Upper lobe of left lung (tissue), 6 donors: Measurements from ENCODE around the gene ARRDC1. TPM values are rescaled to one million over a fixed set of nuclear protein-coding genes. Genes with fewer than 3 reads are reported as not detected.

ENCODE experiments used
- ATAC-seq, 2 donors: fragments of 200-7000 bp; cut with Tn5 transposase; one replicate each; pipeline ENCODE4 v1.9.1; 2022; ENCODE audit warnings: mild to moderate bottlenecking in 2 of 2, moderate library complexity in 2 of 2; ENCODE audit not compliant: low FRiP score in 2 of 2
- DNase-seq, 2 donors: peaks; one replicate each; pipeline ENCODE4 v3.0.0-alpha.2; 2019 to 2020
- H3K27ac ChIP-seq, 4 donors: fragments of 200-600 bp; sonication (generic); one replicate each; pipeline ENCODE4 v1.5.1; 2016 to 2019
- H3K27me3 ChIP-seq, 4 donors: fragments of 200-600 bp; sonication (generic); one replicate each; pipeline ENCODE4 v1.5.1; 2017 to 2019
- H3K36me3 ChIP-seq, 4 donors: fragments of 200-600 bp; sonication (generic); one replicate each; pipeline ENCODE4 v1.5.1; 2016 to 2019
- H3K4me1 ChIP-seq, 4 donors: fragments of 200-600 bp; sonication (generic); one replicate each; pipeline ENCODE4 v1.5.1; 2018 to 2019
- H3K4me3 ChIP-seq, 4 donors: fragments of 200-600 bp; sonication (generic); one replicate each; pipeline ENCODE4 v1.5.1; 2017 to 2019; ENCODE audit warnings: mild to moderate bottlenecking in 2 of 4, moderate library complexity in 1 of 4
- H3K9me3 ChIP-seq, 4 donors: fragments of 200-600 bp; sonication (generic); one replicate each; pipeline ENCODE4 v1.5.1; 2018 to 2019
- EP300 ChIP-seq, 4 donors: sonication (generic); formaldehyde crosslinking; IDR thresholded peaks; one replicate each; pipeline ENCODE4 v1.5.1; 2017; ENCODE audit warnings: antibody characterized with exemption in 4 of 4, control low read depth in 2 of 4
- POLR2A ChIP-seq, 4 donors: fragments of 450-650 bp; IDR thresholded peaks; one replicate each; pipeline ENCODE4 v1.5.1; 2016 to 2017; ENCODE audit warnings: antibody characterized with exemption in 4 of 4, mild to moderate bottlenecking in 2 of 4
- POLR2AphosphoS5 ChIP-seq, 2 donors: sonication (generic); formaldehyde crosslinking; IDR thresholded peaks; one replicate each; pipeline ENCODE4 v1.5.1; 2017; ENCODE audit warnings: antibody characterized with exemption in 2 of 2
- WGBS, 2 donors: methylation state at CpG; one replicate each; pipeline ENCODE4 v1.1.5; 2017 to 2018; 5-methylcytosine and 5-hydroxymethylcytosine counted together
- total RNA-seq, 6 donors: library from RNA; depleted of rRNA in 4 of 6; stranded (reverse); fragments of >200 nt in 4 of 6; gene quantifications; one replicate each; pipeline versions ENCODE4 v1.1.0 to v1.2.1, GENCODE V29; 2016 to 2021
- TF ChIP-seq, protein P1 (sequence below), 6 experiments: fragments of 450-650 bp in 4 of 6; fragments of 200-600 bp in 2 of 6; sonication (generic) in 2 of 6; IDR thresholded peaks; one replicate each; pipeline ENCODE4 v1.5.1; 2016 to 2019; ENCODE audit warnings: antibody characterized with exemption in 6 of 6
- donor health status: DM: no; HTN: no; CAD: no; lungs with moderate emphysema.
- donor health status: DM: no; HTN: yes; CAD: no; lungs with severe emphysema.

ARRDC1 gene
- total RNA-seq, 6 donors from 2014 or later, result 74.9 to 202 (median 99.6) TPM

DNA sequence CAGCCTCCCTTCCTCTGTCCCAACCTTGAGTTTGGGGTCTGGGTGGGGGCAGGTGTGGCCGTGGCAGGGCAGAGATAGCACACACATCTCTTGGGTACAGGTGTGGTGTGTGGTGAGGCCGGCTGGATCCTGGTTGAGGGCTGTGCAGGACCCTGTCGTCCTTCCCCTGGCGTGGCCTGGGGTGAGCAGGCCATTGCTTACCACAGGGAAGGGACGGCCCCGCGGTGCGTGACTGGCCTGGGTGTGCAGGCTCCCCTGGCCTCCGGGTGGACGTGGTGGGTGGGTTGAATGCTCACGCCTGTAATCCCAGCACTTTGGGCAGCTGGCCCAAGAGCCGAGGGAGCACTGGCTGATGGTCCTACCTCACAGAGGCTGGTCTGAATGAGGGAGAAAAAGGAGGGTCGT is 1.2 kb downstream of the ARRDC1 start:
- no peaks in the 10 kb centered on the region for H3K36me3 ChIP-seq
- peaks cover 36 to 73% (median 50%) of the 10 kb centered on the region in 4 donors for H3K4me1 ChIP-seq
- H3K9me3 ChIP-seq, result no peaks in the 10 kb centered on the region
- H3K4me3 ChIP-seq, result peak overlapping the region; percentile 79 to 96 (median 90)
- H3K27me3 ChIP-seq, result no peaks in the 10 kb centered on the region
- DNase-seq (peak; percentile 47 to 85), ATAC-seq (peak in 1 of 2 donors; percentile 1)
- H3K27ac ChIP-seq, result peak overlapping the region; percentile 90 to 96 (median 94)
- TF ChIP-seq EP300 (IDR thresholded peaks at IDR 0.05) (no peak), POLR2AphosphoS5 (IDR thresholded peaks at IDR 0.05) (no peak), POLR2A (IDR thresholded peaks at IDR 0.05) (no peak)
- TF ChIP-seq, protein P1, sequence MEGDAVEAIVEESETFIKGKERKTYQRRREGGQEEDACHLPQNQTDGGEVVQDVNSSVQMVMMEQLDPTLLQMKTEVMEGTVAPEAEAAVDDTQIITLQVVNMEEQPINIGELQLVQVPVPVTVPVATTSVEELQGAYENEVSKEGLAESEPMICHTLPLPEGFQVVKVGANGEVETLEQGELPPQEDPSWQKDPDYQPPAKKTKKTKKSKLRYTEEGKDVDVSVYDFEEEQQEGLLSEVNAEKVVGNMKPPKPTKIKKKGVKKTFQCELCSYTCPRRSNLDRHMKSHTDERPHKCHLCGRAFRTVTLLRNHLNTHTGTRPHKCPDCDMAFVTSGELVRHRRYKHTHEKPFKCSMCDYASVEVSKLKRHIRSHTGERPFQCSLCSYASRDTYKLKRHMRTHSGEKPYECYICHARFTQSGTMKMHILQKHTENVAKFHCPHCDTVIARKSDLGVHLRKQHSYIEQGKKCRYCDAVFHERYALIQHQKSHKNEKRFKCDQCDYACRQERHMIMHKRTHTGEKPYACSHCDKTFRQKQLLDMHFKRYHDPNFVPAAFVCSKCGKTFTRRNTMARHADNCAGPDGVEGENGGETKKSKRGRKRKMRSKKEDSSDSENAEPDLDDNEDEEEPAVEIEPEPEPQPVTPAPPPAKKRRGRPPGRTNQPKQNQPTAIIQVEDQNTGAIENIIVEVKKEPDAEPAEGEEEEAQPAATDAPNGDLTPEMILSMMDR (IDR thresholded peaks at IDR 0.05), result no peak
- 20 to 32% methylated on average over 4 to 13 of the region's 13 CpGs for WGBS, 2 donors

DNA sequence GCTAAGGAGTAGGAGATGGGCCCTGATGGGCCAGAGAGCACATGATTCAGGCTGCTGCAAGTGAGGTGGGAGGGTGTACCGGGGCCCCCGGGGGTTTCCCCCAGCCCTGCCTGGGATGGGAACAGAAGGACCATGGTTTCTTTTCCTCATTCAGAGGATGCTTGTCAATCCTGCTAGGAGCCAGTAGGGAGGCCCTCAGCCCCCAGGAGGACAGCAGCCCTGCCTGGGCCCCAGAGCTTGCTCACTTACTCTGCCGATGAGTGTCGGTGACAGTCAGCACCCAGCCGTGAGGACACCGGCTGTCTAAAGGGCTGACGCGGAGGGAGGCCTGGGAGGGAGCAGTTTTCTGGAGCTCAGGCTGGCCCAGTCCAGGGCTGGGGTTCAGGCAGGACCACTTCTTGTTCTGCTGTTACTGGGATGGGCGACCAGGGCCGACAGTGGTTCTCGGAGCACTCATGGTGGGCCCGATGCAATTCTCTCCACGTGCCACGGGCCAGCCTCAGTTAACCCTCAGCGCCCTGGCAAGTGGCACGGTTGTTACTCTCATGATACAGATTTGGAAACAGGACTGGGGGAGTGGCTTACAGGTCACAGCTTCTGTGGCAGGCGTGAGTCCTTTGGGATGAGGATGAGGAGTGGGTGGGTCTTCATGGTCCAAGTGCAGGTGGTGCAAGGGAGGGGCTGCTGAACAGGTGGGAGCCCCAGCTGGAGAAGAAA is 1.8 kb downstream of the ARRDC1 start:
- DNase-seq (peak; percentile 43 to 52), ATAC-seq (no peak)
- H3K4me1 ChIP-seq, result peaks cover 41 to 79% (median 56%) of the 10 kb centered on the region in 4 donors
- H3K27me3 ChIP-seq, result no peaks in the 10 kb centered on the region
- TF ChIP-seq POLR2AphosphoS5 (IDR thresholded peaks at IDR 0.05) (no peak), EP300 (IDR thresholded peaks at IDR 0.05) (no peak), POLR2A (IDR thresholded peaks at IDR 0.05) (no peak)
- TF ChIP-seq, protein P1 (IDR thresholded peaks at IDR 0.05), result no peak
- H3K36me3 ChIP-seq, result no peaks in the 10 kb centered on the region
- peak overlapping the region in 3 of 4 donors; percentile 87 to 96 (median 94) for H3K4me3 ChIP-seq
- WGBS, 2 donors, result 25 to 30% methylated on average over 9 to 16 of the region's 17 CpGs
- H3K27ac ChIP-seq, result peak overlapping the region; percentile 90 to 96 (median 94)
- H3K9me3 ChIP-seq, result no peaks in the 10 kb centered on the region

DNA sequence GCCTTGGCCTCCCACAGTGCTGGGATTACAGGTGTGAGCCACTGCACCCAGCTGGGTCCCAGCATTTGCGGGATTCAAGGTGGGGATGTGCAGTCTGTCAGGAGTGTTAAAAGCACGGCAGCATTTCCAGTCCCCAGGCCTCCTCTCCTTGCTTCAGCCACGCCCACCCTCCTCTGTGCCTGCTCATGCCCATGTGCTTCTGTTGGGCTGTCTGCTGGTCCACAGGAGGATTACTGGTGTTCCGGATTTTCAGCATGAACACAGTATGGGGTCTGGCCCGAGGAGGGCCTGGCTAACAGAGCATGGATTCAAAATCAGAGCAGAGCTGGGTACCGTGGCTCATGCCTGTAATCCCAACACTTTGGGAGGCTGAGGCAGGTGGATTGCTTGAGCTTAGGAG is 5.5 kb downstream of the ARRDC1 start:
- Histone ChIP-seq H3K4me1 (peaks cover 51 to 83% (median 61%) of the 10 kb centered on the region in 4 donors), H3K9me3 (no peaks in the 10 kb centered on the region), H3K36me3 (peaks cover 12 to 27% (median 26%) of the 10 kb centered on the region in 4 donors), H3K27ac (peak overlapping the region; percentile 87 to 94 (median 90)), H3K4me3 (no peak overlapping the region), H3K27me3 (no peaks in the 10 kb centered on the region)
- DNase-seq (no peak), ATAC-seq (no peak)
- no peak for TF ChIP-seq EP300 (IDR thresholded peaks at IDR 0.05)
- 83 to 87% methylated on average over 4 to 6 of the region's 6 CpGs for WGBS, 2 donors

DNA sequence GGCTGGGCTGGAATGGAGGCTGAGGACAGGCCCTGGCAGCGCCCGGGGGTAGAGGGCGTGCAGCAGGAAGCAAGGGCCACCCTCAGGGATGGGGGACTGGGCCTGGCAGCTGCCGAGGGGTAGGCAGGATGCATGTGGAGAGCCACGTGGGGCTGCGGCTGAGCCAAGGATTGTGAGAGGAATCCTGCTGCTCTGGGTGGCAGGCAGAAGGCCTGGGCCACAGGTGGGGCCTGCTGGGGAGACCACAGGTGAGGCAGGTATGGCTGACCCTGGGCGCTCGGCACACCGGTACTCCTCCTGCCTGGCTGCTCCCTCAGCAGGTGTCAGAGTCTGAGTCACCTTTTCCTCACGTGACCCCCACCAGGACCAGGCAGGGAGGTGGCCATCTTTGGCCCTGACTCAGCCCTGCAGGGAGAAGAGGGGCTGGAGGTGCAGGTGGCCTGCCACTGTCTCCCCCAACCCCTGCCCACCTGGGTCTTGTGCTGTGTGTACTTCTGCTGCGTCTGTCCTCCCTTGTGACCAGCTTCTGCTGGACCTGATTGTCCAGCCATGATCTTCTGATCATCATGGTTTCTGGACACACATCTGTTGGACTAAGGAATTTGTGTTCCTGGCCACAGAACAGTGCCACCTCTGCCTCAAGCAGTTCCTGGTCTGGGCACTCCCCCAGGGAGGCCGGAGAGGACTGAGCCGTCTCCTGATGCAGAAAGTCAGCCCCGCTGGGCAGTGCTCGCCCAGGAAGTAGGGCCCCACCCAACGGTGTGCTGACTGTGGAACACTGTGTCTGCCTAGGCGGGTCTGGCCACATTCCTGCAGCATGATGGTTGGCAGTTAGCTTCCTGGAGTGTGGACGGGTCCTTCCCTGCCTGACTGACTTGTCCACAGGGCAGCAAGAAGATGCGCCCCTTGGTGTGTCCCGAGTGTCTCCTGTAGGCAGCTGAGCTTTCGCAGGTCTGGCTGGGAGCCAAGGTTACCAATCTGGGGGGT is 6.4 kb downstream of the ARRDC1 start:
- H3K4me1 ChIP-seq, result peaks cover 44 to 80% (median 57%) of the 10 kb centered on the region in 4 donors
- DNase-seq (peak; percentile 74 to 96), ATAC-seq (peak; percentile 74 to 94)
- peaks cover 12 to 32% (median 26%) of the 10 kb centered on the region in 4 donors for H3K36me3 ChIP-seq
- no peaks in the 10 kb centered on the region for H3K27me3 ChIP-seq
- TF ChIP-seq POLR2A (IDR thresholded peaks at IDR 0.05) (peak in 2 of 4 donors; percentile 32 to 68), POLR2AphosphoS5 (IDR thresholded peaks at IDR 0.05) (peak; percentile 57 to 86), EP300 (IDR thresholded peaks at IDR 0.05) (peak in 2 of 4 donors; percentile 87 to 90)
- TF ChIP-seq, protein P1 (IDR thresholded peaks at IDR 0.05), result no peak
- H3K27ac ChIP-seq, result peak overlapping the region; percentile 87 to 94 (median 90)
- peak overlapping the region in 1 of 4 donors; percentile 14 for H3K4me3 ChIP-seq
- 26 to 29% methylated on average over 13 to 21 of the region's 21 CpGs for WGBS, 2 donors
- no peaks in the 10 kb centered on the region for H3K9me3 ChIP-seq

DNA sequence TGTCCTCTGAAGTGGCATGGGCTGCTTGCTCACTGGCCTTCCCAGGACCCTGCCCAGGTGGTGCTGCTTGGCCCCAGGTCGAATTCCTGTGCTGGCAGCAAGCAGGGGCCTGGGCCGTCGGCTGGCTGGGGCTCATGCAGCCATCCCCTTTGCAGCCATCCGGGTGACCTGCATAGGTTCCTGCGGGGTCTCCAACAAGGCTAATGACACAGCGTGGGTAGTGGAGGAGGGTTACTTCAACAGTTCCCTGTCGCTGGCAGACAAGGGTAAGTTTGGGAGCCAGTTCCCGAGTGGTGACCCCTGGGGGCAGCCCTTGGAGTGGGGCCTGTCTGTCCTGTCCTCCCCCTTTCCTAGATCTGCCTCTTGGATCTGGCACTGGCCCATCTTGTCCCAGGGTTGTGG is 7.3 kb downstream of the ARRDC1 start:
- Histone ChIP-seq H3K9me3 (no peaks in the 10 kb centered on the region), H3K4me3 (peak overlapping the region in 1 of 4 donors; percentile 14), H3K4me1 (peaks cover 43 to 80% (median 57%) of the 10 kb centered on the region in 4 donors), H3K27ac (peak overlapping the region; percentile 87 to 94 (median 90)), H3K27me3 (no peaks in the 10 kb centered on the region), H3K36me3 (peaks cover 12 to 32% (median 26%) of the 10 kb centered on the region in 4 donors)
- DNase-seq (peak in 1 of 2 donors; percentile 77), ATAC-seq (no peak)
- WGBS, 2 donors, result 58 to 68% methylated on average over 2 to 8 of the region's 8 CpGs
- TF ChIP-seq POLR2A (IDR thresholded peaks at IDR 0.05) (no peak), POLR2AphosphoS5 (IDR thresholded peaks at IDR 0.05) (no peak), EP300 (IDR thresholded peaks at IDR 0.05) (no peak)
- TF ChIP-seq, protein P1 (IDR thresholded peaks at IDR 0.05), result no peak
